NCI-H2029 (cell line): Measurements from ENCODE around the gene DPYD.
A peak's percentile ranks its signal among the peaks of the same experiment; 100 is the strongest.

Experiments
- DNase-seq: peaks from one replicate; lab custom pipeline; 2025; lab: John Stamatoyannopoulos, UW

Gene DPYD

GRCh38 chr1:97138515-97139032, 782.3 kb downstream of the DPYD start:
- no peak for DNase-seq

GRCh38 chr1:97137862-97138514, 782.8 kb downstream of the DPYD start:
- DNase-seq = peak; percentile 46

- DNase-seq = no peak
Measured at GRCh38 chr1:97136996-97137395, 783.8 kb downstream of the DPYD start.

- no peak for DNase-seq
Measured at GRCh38 chr1:97135972-97136371, 784.9 kb downstream of the DPYD start.

GRCh38 chr1:97128426-97128825, 792.4 kb downstream of the DPYD start:
- no peak for DNase-seq

GRCh38 chr1:97123717-97124431, 797.0 kb downstream of the DPYD start:
- DNase-seq = no peak

GRCh38 chr1:97120806-97121205, 800.0 kb downstream of the DPYD start:
- no peak for DNase-seq

- DNase-seq = no peak
Measured at GRCh38 chr1:97119260-97120158, 801.3 kb downstream of the DPYD start.

- DNase-seq = no peak
Measured at GRCh38 chr1:97114842-97115241, 806.0 kb downstream of the DPYD start.

GRCh38 chr1:97112442-97112841, 808.4 kb downstream of the DPYD start:
- no peak for DNase-seq

GRCh38 chr1:97108179-97108578, 812.7 kb downstream of the DPYD start:
- DNase-seq = no peak

GRCh38 chr1:97105531-97105930, 815.3 kb downstream of the DPYD start:
- DNase-seq = no peak

GRCh38 chr1:97101509-97101908, 819.3 kb downstream of the DPYD start:
- no peak for DNase-seq

GRCh38 chr1:97097404-97097925, 823.4 kb downstream of the DPYD start:
- DNase-seq = no peak

GRCh38 chr1:97095764-97096163, 825.1 kb downstream of the DPYD start:
- DNase-seq = no peak

- no peak for DNase-seq
Measured at GRCh38 chr1:97094247-97094972, 826.4 kb downstream of the DPYD start.

- DNase-seq = no peak
Measured at GRCh38 chr1:97093741-97094140, 827.1 kb downstream of the DPYD start.

GRCh38 chr1:97092824-97093223, 828.0 kb downstream of the DPYD start:
- no peak for DNase-seq

GRCh38 chr1:97091679-97092078, 829.2 kb downstream of the DPYD start:
- no peak for DNase-seq

- DNase-seq = no peak
Measured at GRCh38 chr1:97091263-97091662, 829.6 kb downstream of the DPYD start.

- DNase-seq = no peak
Measured at GRCh38 chr1:97090725-97091124, 830.1 kb downstream of the DPYD start.

- no peak for DNase-seq
Measured at GRCh38 chr1:97089173-97089572, 831.7 kb downstream of the DPYD start.
